ENCODE results near the gene RNPEPL1. TPM values are rescaled to one million over a fixed set of nuclear protein-coding genes. Genes with fewer than 3 reads are reported as not detected.

The RNPEPL1 gene
- total and polyA plus RNA-seq, 2 experiments from 2014 or later, result 46.3 to 57.2 TPM

DNA sequence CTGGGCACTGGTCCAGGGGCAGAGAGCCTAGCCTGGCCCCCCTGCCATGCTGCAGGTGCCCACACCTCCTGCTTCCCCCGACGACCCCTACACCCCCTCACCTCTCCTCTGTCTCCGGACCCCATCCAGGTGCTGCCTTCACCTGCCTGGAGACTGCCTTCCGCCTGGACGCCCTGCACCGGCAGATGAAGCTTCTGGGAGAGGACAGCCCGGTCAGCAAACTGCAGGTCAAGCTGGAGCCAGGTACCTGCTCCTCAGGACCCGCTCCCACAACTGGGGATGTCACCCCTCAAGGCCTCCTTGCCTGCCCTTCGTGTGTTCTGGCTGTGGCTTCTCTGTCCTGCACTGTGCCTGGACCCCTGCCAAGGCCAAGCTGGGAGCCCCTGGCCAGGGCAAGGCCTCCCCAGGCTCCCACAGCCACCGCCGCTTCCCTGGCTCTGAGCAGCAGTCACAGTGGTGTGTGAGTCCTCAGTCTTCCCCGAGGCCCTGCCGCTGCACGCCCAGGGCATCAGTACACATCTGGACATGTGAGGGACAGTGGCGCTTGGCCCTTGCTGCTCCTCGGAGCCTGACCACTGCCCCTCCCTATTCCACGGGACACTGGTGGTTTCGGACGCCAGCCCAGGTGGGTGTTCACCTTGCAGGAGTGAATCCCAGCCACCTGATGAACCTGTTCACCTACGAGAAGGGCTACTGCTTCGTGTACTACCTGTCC is 6.3 kb downstream of the RNPEPL1 start:
- Histone ChIP-seq H3K79me2 (peaks cover 22% of the 10 kb centered on the region), H2AFZ (no peak overlapping the region), H3K27ac (no peak overlapping the region), H3K4me2 (no peak overlapping the region), H3K9me3 (ENCODE audit: low read depth) (no peaks in the 10 kb centered on the region), H3K36me3 (replicated peaks; ENCODE audit: insufficient read depth, low read depth) (no peaks in the 10 kb centered on the region), H4K20me1 (ENCODE audit: insufficient read depth, poor library complexity, severe bottlenecking) (peaks cover 9% of the 10 kb centered on the region), H3K9me2 (replicated peaks; ENCODE audit: insufficient read depth) (no peaks in the 10 kb centered on the region), H3K4me3 (no peak overlapping the region), H3K4me1 (ENCODE audit: insufficient read depth) (peaks cover 9% of the 10 kb centered on the region), H3K27me3 (no peaks in the 10 kb centered on the region)
- no peak for DNase-seq (ENCODE audit: low spot score)
- WGBS (ENCODE audit: low lambda C conversion rate, missing lambda C conversion rate), result 95% methylated on average over 18 of the region's 21 CpGs
- TF ChIP-seq EZH2 (IDR thresholded peaks at IDR 0.05; ENCODE audit: borderline replicate concordance) (no peak), EZH2phosphoT487 (IDR thresholded peaks at IDR 0.05; ENCODE audit: low read depth, severe bottlenecking, unreplicated experiment) (no peak)
- TF ChIP-seq, protein P1, sequence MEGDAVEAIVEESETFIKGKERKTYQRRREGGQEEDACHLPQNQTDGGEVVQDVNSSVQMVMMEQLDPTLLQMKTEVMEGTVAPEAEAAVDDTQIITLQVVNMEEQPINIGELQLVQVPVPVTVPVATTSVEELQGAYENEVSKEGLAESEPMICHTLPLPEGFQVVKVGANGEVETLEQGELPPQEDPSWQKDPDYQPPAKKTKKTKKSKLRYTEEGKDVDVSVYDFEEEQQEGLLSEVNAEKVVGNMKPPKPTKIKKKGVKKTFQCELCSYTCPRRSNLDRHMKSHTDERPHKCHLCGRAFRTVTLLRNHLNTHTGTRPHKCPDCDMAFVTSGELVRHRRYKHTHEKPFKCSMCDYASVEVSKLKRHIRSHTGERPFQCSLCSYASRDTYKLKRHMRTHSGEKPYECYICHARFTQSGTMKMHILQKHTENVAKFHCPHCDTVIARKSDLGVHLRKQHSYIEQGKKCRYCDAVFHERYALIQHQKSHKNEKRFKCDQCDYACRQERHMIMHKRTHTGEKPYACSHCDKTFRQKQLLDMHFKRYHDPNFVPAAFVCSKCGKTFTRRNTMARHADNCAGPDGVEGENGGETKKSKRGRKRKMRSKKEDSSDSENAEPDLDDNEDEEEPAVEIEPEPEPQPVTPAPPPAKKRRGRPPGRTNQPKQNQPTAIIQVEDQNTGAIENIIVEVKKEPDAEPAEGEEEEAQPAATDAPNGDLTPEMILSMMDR (IDR thresholded peaks at IDR 0.05; ENCODE audit: poor library complexity), result no peak

DNA sequence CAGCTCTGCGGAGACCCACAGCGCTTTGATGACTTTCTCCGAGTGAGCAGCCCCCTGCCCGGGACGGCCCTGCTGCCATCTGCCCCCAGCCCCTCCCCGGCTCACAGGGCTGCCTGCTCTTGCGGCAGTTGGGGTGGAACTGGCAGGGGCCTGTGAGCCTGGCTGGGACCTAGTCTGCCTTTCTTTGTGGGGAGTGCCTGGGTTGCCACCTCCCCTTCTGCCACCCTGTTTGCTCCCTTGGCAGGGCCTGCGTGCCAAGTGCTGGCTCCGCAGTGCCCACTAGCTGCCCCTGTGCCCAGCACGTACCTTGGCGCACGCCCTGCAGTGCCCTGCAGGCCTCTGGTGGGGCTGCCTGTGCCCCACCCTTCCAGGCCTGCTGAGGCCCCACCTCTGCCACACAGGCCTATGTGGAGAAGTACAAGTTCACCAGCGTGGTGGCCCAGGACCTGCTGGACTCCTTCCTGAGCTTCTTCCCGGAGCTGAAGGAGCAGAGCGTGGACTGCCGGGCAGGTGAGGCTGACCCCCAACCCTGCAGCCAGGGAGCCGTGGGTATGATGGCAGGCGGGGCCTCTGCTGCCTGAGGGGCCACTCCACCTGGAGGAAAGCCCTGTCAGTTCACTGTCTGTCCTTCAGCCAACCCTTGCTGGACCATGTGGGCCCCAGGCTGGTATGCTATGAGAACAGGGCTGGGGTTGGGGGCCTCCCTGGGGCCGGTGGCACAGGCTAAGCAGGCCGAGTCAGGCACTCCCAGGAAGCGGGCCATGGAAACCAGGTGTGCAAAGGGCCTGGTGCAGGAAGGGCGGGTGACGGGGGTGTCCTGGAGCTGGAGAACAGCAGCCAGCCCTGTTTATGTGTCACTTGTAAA is 7.0 kb downstream of the RNPEPL1 start:
- H3K4me3 ChIP-seq, result no peak overlapping the region
- H3K9me2 ChIP-seq (replicated peaks; ENCODE audit: insufficient read depth), result no peaks in the 10 kb centered on the region
- no peak for DNase-seq (ENCODE audit: low spot score)
- no peaks in the 10 kb centered on the region for H3K9me3 ChIP-seq (ENCODE audit: low read depth)
- H2AFZ ChIP-seq, result no peak overlapping the region
- no peaks in the 10 kb centered on the region for H3K36me3 ChIP-seq (replicated peaks; ENCODE audit: insufficient read depth, low read depth)
- H3K79me2 ChIP-seq, result peaks cover 15% of the 10 kb centered on the region
- H3K4me1 ChIP-seq (ENCODE audit: insufficient read depth), result peaks cover 16% of the 10 kb centered on the region
- WGBS (ENCODE audit: low lambda C conversion rate, missing lambda C conversion rate), result 93% methylated on average over 16 of the region's 23 CpGs
- TF ChIP-seq EZH2phosphoT487 (IDR thresholded peaks at IDR 0.05; ENCODE audit: low read depth, severe bottlenecking, unreplicated experiment) (no peak), EZH2 (IDR thresholded peaks at IDR 0.05; ENCODE audit: borderline replicate concordance) (no peak)
- TF ChIP-seq, protein P1 (IDR thresholded peaks at IDR 0.05; ENCODE audit: poor library complexity), result no peak
- no peak overlapping the region for H3K4me2 ChIP-seq
- no peak overlapping the region for H3K27ac ChIP-seq
- peaks cover 3% of the 10 kb centered on the region for H4K20me1 ChIP-seq (ENCODE audit: insufficient read depth, poor library complexity, severe bottlenecking)
- no peaks in the 10 kb centered on the region for H3K27me3 ChIP-seq

DNA sequence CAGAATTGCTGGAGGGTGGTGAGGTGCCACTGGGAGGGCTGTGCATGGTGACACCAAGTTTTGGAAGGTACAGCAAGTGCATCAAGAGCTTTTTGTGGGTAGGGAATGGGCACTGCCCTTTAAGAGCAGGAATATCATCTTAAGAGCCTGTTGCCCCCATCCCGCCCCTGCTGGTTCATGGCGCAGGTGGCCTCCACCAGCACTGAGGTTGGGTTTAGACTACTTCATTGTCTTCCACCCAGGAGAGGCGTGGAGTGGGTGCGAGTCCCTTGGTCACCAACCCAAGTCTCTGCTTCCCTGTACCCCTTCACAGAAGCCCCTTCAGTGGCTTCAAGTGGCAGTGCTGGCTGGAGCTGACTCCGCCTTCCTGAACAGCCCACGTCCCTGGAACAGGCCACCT is 7.8 kb downstream of the RNPEPL1 start:
- Histone ChIP-seq H3K9me3 (ENCODE audit: low read depth) (no peaks in the 10 kb centered on the region), H3K79me2 (peaks cover 15% of the 10 kb centered on the region), H3K4me1 (ENCODE audit: insufficient read depth) (peaks cover 22% of the 10 kb centered on the region), H2AFZ (no peak overlapping the region), H3K27ac (no peak overlapping the region), H3K4me2 (no peak overlapping the region), H4K20me1 (ENCODE audit: insufficient read depth, poor library complexity, severe bottlenecking) (peaks cover 3% of the 10 kb centered on the region), H3K27me3 (no peaks in the 10 kb centered on the region), H3K36me3 (replicated peaks; ENCODE audit: insufficient read depth, low read depth) (no peaks in the 10 kb centered on the region), H3K9me2 (replicated peaks; ENCODE audit: insufficient read depth) (no peaks in the 10 kb centered on the region), H3K4me3 (no peak overlapping the region)
- DNase-seq (ENCODE audit: low spot score), result no peak
- WGBS (ENCODE audit: low lambda C conversion rate, missing lambda C conversion rate), result 79% methylated on average over 6 of the region's 6 CpGs
- TF ChIP-seq, protein P1 (IDR thresholded peaks at IDR 0.05; ENCODE audit: poor library complexity), result no peak
- TF ChIP-seq EZH2 (IDR thresholded peaks at IDR 0.05; ENCODE audit: borderline replicate concordance) (no peak), EZH2phosphoT487 (IDR thresholded peaks at IDR 0.05; ENCODE audit: low read depth, severe bottlenecking, unreplicated experiment) (no peak)

Measured in hepatocyte (in vitro differentiated cells).